GM19463 (cell line): ENCODE measurements around the gene PACS1.

Experiments used
- ATAC-seq: cut with Tn5 transposase; IDR thresholded peaks from one replicate; pipeline ENCODE4 v1.9.1; 2021; ENCODE audit warnings: mild to moderate bottlenecking, moderate library complexity; ENCODE audit not compliant: unreplicated experiment

The PACS1 gene

DNA sequence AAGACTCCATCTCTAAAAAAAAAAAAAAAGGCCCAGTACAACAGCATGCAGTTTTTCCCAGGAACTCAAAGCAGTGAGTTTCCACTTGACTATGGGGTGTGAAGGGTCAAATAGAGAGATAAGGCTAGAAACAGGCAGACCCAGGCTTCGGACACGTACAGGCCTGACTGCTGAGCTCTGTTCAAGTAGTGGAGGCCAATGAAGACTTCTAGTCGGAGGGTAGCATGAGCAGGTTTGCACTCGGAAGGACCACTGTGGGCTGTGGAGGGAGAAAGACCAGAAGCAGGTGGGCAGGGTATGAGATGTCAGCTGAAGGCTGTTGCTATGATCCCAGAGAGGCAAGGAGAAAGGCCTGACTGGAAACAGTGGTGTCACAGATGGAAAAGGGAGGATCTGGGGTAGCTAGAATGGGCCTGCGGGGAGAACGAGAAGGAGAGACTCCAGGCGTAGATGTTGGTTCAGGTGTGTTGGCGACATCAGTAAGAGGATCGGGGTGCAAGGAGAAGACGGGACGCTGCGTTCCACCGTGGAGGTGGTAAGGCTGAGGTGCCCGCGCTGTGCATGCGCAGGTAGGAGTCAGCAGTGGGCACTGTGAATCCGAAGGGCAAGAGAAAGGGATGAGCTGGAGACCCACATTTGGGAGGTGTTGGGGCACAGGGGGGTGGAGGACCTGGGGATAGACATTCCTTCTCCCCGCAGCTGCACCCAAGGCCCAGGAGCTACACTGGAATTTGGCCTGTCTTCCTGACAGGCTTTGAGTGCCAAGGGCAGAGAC lies 149.0 kb downstream of the PACS1 start:
- no peak for ATAC-seq

DNA sequence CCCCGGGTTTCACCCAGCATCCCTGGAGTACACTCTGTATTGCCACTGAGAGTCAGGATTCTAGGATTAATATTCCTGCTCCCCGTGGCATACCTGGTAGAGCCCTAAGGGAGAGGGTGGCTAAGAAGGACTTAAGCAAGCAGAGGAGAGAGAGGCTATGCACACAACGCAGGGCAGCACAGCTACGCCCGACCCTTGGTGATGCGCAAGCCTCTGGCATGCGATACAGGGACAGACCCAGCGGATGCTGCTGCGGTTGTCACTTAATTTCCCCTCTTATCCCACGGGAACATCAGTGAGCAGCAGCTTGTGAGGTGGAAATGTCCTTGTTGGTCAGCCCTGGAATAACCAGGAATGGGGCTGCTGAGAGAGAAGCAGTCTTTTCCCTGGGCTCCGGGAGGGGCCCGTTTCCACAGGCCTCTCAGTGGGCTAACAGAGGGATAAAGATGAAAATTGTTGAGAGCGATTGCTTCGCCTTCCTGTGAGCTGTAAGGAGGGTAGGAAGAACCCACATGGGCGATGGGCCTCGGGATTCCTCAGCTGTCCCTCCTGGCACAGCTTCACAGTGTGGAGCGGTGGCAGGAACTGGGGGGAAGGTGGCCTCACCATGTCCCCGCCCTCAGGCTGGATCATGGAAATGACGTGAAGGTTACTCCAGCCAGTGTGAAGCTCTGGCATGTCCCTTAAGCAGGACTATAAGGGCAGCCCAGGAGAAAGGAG lies 149.9 kb downstream of the PACS1 start:
- ATAC-seq = no peak

DNA sequence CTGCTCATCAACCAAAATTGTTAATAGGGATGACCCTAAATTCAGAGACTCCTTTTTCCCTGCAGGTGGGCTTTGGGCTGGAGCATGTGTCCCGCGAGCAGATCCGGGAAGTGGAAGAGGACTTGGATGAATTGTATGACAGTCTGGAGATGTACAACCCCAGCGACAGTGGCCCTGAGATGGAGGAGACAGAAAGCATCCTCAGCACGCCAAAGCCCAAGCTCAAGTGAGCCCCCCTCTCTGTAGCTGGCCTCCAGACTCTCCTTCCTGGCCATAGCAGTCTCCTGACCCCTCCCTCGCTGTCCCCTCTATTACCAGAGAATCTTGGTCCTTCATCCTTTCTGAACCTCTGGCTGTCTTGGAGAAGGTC lies 150.5 kb downstream of the PACS1 start:
- no peak for ATAC-seq

DNA sequence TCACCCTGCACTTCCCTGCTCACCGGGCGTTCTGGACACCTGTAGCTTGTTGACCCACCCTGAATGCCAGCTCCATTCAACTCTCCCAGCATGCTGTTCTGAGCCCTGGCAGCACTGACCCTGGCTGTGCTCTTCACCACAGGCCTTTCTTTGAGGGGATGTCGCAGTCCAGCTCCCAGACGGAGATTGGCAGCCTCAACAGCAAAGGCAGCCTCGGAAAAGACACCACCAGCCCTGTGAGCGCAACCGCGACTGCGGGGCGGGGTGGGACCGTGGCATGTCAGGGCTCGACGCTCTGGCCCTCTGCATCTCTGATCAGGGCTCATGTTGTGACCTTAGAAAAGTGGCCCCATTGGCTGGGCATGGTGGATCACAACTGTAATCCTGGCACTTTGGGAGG lies 150.9 kb downstream of the PACS1 start:
- no peak for ATAC-seq

DNA sequence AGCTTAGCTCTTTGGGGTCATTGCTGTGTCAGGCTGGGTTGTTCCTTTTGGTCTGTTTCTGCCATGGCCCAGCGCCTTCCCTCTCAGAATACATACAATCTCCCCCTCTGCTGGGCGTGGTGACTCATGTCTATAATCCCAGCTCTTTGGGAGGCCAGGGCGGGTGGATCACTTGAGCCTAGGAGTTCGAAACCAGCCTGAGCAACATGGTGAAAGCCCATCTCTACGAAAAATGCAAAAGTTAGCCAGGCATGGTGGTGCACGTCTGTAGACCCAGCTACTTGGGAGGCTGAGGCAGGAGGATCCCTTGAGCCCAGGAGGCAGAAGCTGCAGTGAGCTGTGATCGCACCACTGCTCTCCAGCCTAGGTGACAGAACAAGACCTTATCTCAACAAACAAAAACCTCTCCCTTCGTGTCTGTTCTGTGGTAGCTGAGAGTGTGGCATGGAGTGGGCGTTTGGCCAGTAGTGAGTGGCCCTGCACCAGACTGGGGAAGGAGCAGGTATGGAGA lies 151.7 kb downstream of the PACS1 start:
- peak; percentile 4 for ATAC-seq

DNA sequence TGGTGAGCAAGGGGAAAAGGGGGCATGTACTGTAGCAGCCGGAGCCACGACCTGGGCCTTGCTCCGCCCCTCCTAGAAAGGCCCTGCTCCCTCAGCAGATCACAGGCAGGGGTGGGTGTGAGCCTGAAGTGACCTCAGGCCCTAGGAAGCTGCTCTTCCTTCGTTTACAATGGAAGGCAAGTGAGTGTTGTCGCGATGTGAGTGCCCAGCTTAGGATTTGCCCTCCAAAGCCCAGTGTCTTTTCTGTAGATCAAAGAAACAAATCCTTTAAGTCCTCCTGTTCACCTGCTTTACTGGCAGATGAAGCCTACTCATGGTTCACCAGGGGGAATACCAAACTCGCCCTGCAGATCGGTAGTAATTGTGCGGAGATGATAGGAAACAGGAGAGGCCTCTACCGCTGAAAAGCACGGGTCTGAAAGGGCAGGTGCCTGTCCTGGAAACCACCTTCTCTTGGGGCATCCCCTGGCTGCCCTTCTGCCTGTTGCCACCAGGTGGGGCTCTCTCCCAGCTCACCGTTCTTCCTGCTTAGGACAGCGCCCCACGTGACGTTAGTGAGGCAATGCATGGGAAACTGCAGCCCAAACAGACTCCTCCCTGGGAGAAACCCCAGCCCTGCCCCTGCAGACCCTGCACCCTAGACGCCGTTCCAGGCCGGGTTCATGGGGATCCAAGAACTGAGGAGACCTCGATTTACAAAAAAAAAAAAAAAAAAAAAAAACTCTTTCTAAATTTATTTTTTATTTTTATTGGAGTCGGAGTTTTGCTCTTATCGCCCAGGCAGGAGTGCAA lies 152.5 kb downstream of the PACS1 start:
- ATAC-seq = peak; percentile 86

DNA sequence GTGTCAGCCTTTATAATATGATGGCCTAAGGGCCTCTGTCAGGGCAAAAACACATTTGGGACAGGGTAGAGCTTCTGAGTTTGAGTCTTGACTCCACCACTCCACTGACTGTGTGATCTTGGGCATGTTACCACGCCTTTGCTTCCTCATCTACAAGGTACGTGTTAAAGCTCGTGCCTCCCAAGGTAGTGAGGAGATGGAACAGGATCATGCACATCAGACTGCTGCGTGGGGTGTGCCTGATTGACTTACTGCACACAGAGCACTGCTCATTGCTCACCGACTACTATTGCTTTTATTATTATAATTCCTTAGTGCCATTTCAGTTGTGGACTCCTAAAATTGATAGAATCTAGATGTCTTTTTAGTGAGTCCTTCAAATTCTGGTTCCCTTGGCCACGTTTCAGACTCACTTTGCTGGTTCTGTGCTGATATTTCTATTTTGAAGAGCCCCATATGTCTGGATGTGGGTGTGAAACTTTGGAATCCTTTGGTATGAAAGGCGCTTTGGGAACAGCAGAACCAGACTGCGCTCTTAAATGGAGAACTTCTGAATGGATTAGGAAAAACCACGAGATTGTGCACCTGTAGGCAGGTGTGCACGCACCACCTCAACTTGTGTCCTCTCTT lies 154.3 kb downstream of the PACS1 start:
- no peak for ATAC-seq

DNA sequence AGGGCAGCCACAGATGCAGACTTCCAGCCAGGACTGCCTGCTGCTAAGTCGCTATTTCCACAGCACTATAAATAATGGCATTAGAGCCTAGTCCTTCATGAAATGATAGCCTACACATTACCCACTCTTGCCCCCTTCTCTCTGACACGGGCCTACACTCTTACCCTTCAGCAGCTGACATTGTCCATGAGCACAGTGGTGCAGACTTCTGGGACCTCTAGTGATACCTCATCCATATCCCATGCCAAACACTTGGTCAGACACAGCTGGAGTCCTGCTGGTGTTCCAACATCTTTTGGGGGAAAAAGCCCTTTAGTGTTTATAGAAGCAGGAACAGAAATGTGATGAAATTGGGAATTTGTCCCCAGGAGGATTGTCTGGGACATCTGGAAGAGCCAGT lies 155.0 kb downstream of the PACS1 start:
- no peak for ATAC-seq

DNA sequence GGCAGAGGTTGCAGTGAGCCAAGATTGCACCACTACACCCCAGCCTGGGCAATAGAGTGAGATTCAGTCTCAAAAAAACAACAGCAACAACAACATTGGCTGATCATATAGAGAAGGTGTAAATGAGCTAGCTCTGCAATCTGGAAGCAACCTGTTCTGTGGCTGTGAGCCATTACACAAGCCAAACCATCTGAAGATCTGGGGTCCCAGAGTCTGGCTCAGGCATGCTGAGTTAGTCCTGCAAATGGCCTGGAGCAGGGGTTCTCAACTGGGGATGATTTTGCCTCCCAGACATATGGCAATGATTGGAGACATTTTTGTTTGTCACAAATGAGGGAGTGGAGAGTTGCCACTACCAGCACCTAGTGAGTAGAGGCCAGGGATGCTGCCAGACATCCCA lies 156.0 kb downstream of the PACS1 start:
- ATAC-seq = no peak

DNA sequence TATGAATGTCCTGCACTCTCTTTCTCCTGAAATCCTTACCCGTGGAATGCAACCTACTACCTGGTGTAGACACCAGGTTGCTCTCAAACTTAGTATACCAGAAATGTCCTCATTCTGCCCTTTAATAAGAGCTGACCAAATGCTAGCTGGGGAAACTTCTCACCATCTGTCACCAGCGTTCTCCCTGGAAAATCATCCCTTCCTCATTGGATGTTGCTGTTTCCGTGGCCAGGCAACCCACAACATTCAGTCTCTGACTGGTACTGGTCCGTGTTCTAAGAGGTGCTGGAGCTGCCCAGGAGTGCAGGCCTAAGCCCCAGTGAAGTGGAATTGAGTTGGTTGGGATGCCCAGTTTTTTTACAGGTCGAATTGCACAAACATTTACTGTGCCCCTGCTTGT lies 157.6 kb downstream of the PACS1 start:
- ATAC-seq = no peak

DNA sequence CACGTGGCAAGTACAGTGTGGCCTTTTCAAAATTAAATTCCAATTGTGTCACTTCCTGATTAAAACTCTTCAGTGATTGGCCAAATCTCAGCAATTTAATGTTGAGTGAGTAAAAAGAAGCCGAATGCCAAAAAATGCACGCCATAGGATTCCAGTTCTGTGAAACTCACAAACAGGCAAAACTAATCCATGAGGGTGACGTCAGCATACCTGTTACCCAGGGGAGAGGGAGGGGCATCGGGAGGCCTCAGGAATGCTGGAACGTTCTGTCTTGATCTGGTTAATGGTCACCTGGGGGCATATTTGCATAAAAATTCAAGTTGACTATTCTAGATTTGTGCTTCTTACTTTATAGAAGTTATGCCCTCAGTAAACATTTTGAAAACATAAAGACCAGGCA lies 158.4 kb downstream of the PACS1 start:
- no peak for ATAC-seq

DNA sequence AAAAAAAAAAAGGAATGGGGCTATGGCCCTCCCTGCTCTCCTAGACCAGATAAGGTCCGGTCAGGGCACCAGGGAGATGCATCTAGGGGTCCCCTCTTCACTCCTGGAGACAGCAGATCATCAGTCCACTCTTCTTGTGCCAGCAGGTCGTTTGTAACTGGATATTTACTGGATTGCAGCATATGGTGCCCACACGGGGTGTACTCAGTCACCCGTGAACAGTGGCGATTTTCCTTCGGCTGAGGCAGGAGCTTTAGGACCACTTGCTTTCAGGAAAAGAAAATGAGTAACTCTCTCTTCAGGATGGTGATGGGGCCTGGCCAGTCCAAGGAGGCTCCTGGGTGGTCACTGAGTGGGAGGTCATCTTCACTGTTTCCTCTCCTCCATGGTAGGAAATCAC lies 160.1 kb downstream of the PACS1 start:
- no peak for ATAC-seq

DNA sequence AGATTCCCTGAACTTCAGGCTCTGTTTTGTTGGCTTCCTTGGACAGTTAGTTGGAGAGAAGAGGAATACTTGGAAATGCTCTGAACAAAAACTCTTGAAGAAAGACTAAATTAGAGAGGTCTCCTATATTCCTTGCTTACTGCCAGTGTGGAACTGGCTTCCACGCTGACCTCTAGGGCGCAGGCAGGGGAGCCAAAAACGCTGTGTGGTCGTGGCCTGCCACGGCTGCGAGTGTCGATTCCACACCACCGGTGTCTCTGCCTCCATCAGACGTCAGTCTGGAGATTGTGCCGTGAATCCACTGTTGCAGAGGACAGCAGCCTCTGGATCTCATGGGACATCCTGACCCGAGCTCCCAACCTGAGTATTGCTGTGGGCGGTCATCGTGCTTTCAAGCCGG lies 160.9 kb downstream of the PACS1 start:
- no peak for ATAC-seq

DNA sequence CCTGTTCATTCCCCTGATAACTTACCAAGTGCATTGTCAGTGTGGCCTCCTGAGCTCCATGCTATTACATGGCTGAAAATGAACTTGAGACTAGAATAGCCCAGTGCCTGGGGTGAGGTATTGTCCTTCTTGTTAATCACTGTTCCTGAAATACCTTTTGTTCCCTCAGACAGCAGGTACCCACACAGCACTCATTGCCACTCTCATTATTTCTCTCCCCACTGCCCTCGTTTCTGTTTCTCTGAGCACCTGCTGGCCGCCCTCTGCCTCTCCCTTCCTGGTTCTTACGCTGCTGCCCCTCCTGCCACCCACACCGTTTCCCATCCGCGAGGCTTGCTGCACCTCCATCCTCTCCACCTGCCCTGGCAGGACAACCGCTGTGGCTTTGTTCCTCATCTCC lies 161.5 kb downstream of the PACS1 start:
- ATAC-seq = no peak

DNA sequence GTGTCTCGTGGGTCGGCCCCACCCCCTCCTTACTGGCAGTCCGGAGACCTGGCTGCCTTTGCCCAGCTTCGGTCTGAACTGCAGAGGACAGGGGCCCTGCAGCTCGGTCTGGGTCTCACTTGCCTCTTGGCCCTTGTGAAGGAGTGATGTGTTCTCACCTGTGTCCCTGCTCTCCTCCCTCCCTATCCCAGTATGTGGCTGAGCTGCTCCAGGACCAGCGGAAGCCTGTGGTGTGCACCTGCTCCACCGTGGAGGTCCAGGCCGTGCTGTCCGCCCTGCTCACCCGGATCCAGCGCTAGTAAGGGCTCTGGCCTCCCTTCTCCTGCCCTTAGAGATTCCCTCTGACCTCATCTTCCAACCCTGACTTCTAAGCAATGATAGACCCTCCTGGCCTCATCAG lies 162.7 kb downstream of the PACS1 start:
- ATAC-seq = no peak

DNA sequence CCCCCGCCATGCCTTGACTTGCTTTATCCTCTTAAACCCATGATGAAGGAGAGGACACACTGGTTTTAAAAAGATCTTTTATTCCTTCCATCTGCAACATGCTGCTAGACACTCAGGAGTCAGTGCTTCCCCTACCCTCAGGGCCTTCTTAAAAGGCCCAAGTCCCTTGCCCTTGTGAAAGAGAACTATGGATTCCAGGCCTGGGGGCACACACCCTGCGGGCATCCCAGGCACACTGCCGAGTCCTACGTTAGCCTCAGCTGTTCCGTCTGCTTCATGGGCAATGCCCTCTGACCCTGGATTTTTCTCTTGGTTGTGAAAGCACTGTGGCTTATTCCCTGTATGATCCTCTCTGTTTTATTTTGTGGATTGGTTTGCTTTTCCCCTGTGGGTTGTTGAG lies 163.2 kb downstream of the PACS1 start:
- no peak for ATAC-seq

DNA sequence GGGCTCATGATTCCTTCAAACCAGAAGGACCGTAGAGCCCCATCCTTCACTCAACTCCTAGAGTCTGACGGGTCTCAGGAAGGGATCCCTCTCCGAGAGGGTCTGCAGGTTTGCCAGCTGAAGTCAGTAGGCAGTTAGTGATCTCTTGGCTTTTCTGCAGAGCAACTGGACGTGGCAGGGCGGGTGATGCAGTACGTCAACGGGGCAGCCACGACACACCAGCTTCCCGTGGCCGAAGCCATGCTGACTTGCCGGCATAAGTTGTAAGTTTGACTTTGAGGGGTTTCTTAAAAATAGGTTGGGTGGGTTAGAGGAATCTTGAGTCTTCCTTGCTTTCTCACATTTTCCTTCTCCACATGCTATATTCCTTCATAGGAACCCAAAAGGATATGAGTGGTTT lies 165.1 kb downstream of the PACS1 start:
- ATAC-seq = no peak

DNA sequence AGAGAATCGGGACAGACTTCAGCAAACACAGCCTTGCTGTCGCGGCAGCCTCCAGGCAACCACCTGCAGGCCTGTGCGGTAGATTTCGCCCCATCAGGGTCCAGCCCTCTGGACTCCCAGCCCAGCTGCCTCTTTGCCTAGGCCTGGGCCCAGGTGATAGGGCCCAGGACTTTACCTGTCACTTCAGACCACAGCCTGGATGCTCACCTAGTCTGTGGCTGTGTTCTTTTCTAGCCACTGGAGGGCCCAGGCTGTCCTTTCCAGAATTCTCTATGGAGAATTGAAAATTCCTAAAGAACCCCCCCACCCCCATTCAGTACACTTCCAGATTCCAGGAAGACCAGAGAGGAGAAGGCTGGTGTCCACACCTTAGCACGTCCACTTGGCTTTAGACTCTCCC lies 167.8 kb downstream of the PACS1 start:
- ATAC-seq = no peak

DNA sequence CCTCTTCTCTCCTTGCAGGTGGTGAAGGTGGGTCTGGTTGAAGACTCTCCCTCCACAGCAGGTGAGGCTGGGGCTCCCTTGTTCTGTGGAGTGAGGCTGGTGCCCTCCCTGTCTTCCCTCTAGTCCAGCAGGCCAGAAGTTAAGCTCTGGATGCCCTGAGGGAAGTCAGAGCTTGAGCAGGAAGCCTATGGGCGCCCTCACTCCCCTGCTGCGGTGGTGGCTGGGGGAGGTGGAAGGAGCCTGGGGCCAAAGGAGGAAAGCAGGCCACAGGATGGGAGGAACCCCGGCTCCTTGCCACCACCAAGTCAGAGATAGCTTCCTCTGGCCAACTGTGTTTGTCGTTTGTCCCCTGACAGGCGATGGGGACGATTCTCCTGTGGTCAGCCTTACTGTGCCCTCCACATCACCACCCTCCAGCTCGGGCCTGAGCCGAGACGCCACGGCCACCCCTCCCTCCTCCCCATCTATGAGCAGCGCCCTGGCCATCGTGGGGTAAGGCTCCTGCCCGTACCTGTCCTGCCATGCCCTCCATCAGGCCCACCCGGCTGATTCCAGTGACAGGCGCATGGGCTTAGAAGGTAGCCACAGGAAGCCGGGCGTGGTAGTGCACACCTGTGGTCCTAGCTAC lies 168.8 kb downstream of the PACS1 start:
- ATAC-seq = no peak

DNA sequence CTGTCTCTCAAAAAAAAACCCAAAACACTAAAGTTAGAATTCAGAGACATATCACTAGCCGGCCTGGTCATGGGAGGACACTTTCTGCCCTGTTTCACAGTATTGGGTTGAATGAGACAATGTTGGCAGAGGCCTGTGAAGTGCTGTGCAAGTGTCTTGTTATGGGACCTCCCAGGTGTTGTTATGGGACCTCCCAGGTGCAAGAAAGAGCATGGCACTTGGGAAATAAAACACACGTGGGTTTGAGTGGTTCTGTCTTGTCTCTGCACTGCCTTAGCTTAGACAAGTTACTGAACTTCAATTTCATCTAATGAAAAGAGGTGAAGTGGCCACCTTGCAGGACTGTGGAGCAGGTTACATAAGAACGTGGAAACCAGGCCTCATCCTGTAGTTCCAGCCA lies 169.4 kb downstream of the PACS1 start:
- ATAC-seq = no peak
